ENCODE measurements around the gene BCAS1.

DNA sequence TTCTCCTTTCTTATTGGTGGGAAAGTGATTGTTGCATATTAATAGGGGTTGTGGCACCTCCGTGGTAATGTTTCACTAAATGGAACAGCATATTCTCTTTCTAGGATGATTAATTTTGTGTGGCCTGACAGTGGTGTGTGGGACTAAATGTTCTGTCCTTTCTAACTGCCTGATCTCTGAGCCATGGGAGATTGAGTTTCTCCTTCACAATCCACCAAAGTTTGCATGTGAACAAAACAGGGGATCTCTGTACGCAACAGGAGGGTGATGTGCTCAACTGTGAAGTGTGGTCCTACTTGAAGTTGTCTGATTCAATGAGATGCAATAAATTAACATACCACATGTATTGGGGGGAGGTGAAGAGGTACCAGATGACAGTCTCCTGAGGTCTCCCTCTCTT, 19.3 kb downstream of the BCAS1 start:
- TF ChIP-seq CTCF (IDR thresholded peaks at IDR 0.05; ENCODE audit: low read length) = no peak
- TF ChIP-seq EZH2 (optimal IDR thresholded peaks at IDR 0.05; ENCODE audit: low read depth, low read length) = no peak
